H9 (cell line): ENCODE data around the gene PCDH17. TPM values are rescaled to one million over a fixed set of nuclear protein-coding genes. Genes with fewer than 3 reads are reported as not detected.

ENCODE experiments used
- DNase-seq: peaks from one replicate; pipeline ENCODE4 v3.0.0-alpha.2; 2017
- H2AFZ ChIP-seq: one replicate; pipeline ENCODE4 v1.6.1; 2013; ENCODE audit warnings: mild to moderate bottlenecking, low read length, control low read depth, moderate library complexity
- H2AK5ac ChIP-seq: 2 replicates; pipeline ENCODE4 v1.6.1; 2013; ENCODE audit warnings: low read length, control low read depth, mixed read lengths; ENCODE audit not compliant: insufficient read length
- H2BK120ac ChIP-seq: one replicate; pipeline ENCODE4 v1.6.1; 2013; ENCODE audit warnings: low read depth, mild to moderate bottlenecking, low read length, control low read depth, inconsistent platforms; ENCODE audit not compliant: poor library complexity, severe bottlenecking
- H2BK12ac ChIP-seq: 2 replicates; pipeline ENCODE4 v1.6.1; 2013; ENCODE audit warnings: low read length, control low read depth, mixed read lengths, low read depth; ENCODE audit not compliant: insufficient read length
- H2BK15ac ChIP-seq: 2 replicates; pipeline ENCODE4 v1.6.1; 2013; ENCODE audit warnings: low read depth, low read length, control low read depth
- H2BK20ac ChIP-seq: one replicate; pipeline ENCODE4 v1.6.1; 2013; ENCODE audit warnings: low read depth, mild to moderate bottlenecking, low read length, control low read depth, inconsistent platforms; ENCODE audit not compliant: poor library complexity, severe bottlenecking
- H2BK5ac ChIP-seq: 2 replicates; pipeline ENCODE4 v1.6.1; 2013; ENCODE audit warnings: low read length, control low read depth, mixed read lengths; ENCODE audit not compliant: insufficient read length
- H3K14ac ChIP-seq: 2 replicates; pipeline ENCODE4 v1.6.1; 2013; ENCODE audit warnings: low read length, control low read depth; ENCODE audit not compliant: insufficient read depth
- H3K18ac ChIP-seq: 2 replicates; pipeline ENCODE4 v1.6.1; 2013; ENCODE audit warnings: low read depth, mild to moderate bottlenecking, mixed read lengths, low read length, control low read depth; ENCODE audit not compliant: insufficient read length
- H3K23ac ChIP-seq: 2 replicates; pipeline ENCODE4 v1.6.1; 2013; ENCODE audit warnings: low read length, control low read depth, mixed read lengths, low read depth; ENCODE audit not compliant: insufficient read length
- H3K23me2 ChIP-seq: 2 replicates; pipeline ENCODE4 v1.6.1; 2013; ENCODE audit warnings: low read depth, mild to moderate bottlenecking, mixed read lengths, low read length, control low read depth; ENCODE audit not compliant: insufficient read length, poor library complexity, severe bottlenecking
- H3K27ac ChIP-seq: 2 replicates; pipeline ENCODE4 v1.5.1; 2013; ENCODE audit warnings: low read length, control low read depth, mixed read lengths, low read depth; ENCODE audit not compliant: insufficient read length
- H3K27me3 ChIP-seq: 2 replicates; pipeline ENCODE4 v1.6.1; 2013; ENCODE audit warnings: low read length, control low read depth, inconsistent platforms; ENCODE audit not compliant: insufficient read depth
- H3K4ac ChIP-seq: 2 replicates; pipeline ENCODE4 v1.6.1; 2013; ENCODE audit warnings: low read depth, mild to moderate bottlenecking, control low read depth, inconsistent platforms, low read length, moderate library complexity
- H3K4me1 ChIP-seq: 2 replicates; pipeline ENCODE4 v1.6.1; 2013; ENCODE audit warnings: low read length, control low read depth, inconsistent platforms; ENCODE audit not compliant: insufficient read depth
- H3K4me2 ChIP-seq: 2 replicates; pipeline ENCODE4 v1.6.1; 2013; ENCODE audit warnings: low read length, control low read depth, mixed read lengths; ENCODE audit not compliant: insufficient read length, insufficient read depth
- H3K56ac ChIP-seq: 2 replicates; pipeline ENCODE4 v1.6.1; 2013; ENCODE audit warnings: low read depth, mild to moderate bottlenecking, mixed read lengths, low read length, control low read depth; ENCODE audit not compliant: insufficient read length
- H3K79me1 ChIP-seq: 2 replicates; pipeline ENCODE4 v1.6.1; 2013; ENCODE audit warnings: low read depth, mild to moderate bottlenecking, moderate library complexity, low read length, control low read depth, inconsistent platforms; ENCODE audit not compliant: insufficient read depth, poor library complexity, severe bottlenecking
- H3K79me2 ChIP-seq: 2 replicates; pipeline ENCODE4 v1.6.1; 2013; ENCODE audit warnings: low read length, control low read depth, inconsistent platforms; ENCODE audit not compliant: insufficient read depth
- H3K9ac ChIP-seq: 2 replicates; pipeline ENCODE4 v1.6.1; 2013; ENCODE audit warnings: low read length, control low read depth, mixed read lengths; ENCODE audit not compliant: insufficient read length; ENCODE audit errors: extremely low read depth
- H3K9me3 ChIP-seq: one replicate; pipeline ENCODE4 v1.6.1; 2013; ENCODE audit warnings: low read depth, low read length, inconsistent platforms; ENCODE audit not compliant: control insufficient read depth
- H3T11ph ChIP-seq: one replicate; pipeline ENCODE4 v1.6.1; 2013; ENCODE audit warnings: mild to moderate bottlenecking, low read length, control low read depth, inconsistent platforms
- H4K20me1 ChIP-seq: one replicate; pipeline ENCODE4 v1.6.1; 2013; ENCODE audit not compliant: control insufficient read depth, insufficient read length, insufficient read depth
- H4K5ac ChIP-seq: 2 replicates; pipeline ENCODE4 v1.6.1; 2013; ENCODE audit warnings: low read depth, mild to moderate bottlenecking, mixed read lengths, low read length, control low read depth; ENCODE audit not compliant: insufficient read length
- H4K8ac ChIP-seq: replicated peaks from 2 replicates; pipeline ENCODE4 v1.6.1; 2013; ENCODE audit warnings: low read length, control low read depth, mixed read lengths, low read depth; ENCODE audit not compliant: insufficient read length
- H4K91ac ChIP-seq: 2 replicates; pipeline ENCODE4 v1.6.1; 2013; ENCODE audit warnings: low read depth, mild to moderate bottlenecking, moderate library complexity, mixed read lengths, low read length, control low read depth; ENCODE audit not compliant: insufficient read length
- H3K27ac Mint-ChIP-seq, 3 experiments: 2 replicates in 2 of 3; 3 replicates in 1 of 3; pipeline ENCODE4 v1.8.0; 2020 to 2021; ENCODE audit warnings: mixed read lengths in 3 of 3, mild to moderate bottlenecking in 1 of 3, moderate library complexity in 1 of 3
- H3K27me3 Mint-ChIP-seq: 2 replicates; pipeline ENCODE4 v1.8.0; 2021; ENCODE audit warnings: low read depth, mild to moderate bottlenecking, moderate library complexity, mixed read lengths
- H3K36me3 Mint-ChIP-seq, 3 experiments: 2 replicates in 2 of 3; 3 replicates in 1 of 3; pipeline ENCODE4 v1.8.0; 2020 to 2021; ENCODE audit warnings: low read depth in 3 of 3, mixed read lengths in 3 of 3; ENCODE audit not compliant: insufficient read depth in 1 of 3
- H3K4me1 Mint-ChIP-seq, 2 experiments: 2 replicates each; pipeline ENCODE4 v1.8.0; 2020; ENCODE audit warnings: mixed read lengths in 2 of 2
- H3K4me3 Mint-ChIP-seq, 2 experiments: 2 replicates in 1 of 2; 3 replicates in 1 of 2; pipeline ENCODE4 v1.8.0; 2020 to 2021; ENCODE audit warnings: mild to moderate bottlenecking in 2 of 2, mixed read lengths in 2 of 2, moderate library complexity in 1 of 2
- H3K9me3 Mint-ChIP-seq, 2 experiments: 2 replicates in 1 of 2; 3 replicates in 1 of 2; pipeline ENCODE4 v1.8.0; 2020; ENCODE audit warnings: mild to moderate bottlenecking in 2 of 2, mixed read lengths in 2 of 2, moderate library complexity in 1 of 2
- CTCF ChIP-seq: fragments of 200-600 bp; sonication (generic); conservative IDR thresholded peaks from 3 replicates; pipeline ENCODE4 v1.8.0; 2021; ENCODE audit warnings: antibody characterized with exemption, mild to moderate bottlenecking
- WGBS: extraction: QIAGEN DNeasy Blood & Tissue Kit; methylation state at CpG from one replicate; pipeline ENCODE4 v1.1.7; 2013; ENCODE audit warnings: missing lambda C conversion rate, low lambda C conversion rate, mixed read lengths; ENCODE audit not compliant: insufficient read length; ENCODE audit errors: extremely low coverage; 5-methylcytosine and 5-hydroxymethylcytosine counted together
- total RNA-seq: library from RNA; stranded (reverse); gene quantifications from 2 replicates; pipeline ENCODE4 v1.2.1, GENCODE V29; 2021

Gene PCDH17
- total RNA-seq, 1 experiment from 2014 or later, result 0.52 TPM

GRCh38 chr13:57704031-57704430 is 72.5 kb downstream of the PCDH17 start:
- no peak overlapping the region for H3K23ac ChIP-seq
- H2BK120ac ChIP-seq, result no peak overlapping the region
- no peak for TF ChIP-seq CTCF
- no peak overlapping the region for H2AFZ ChIP-seq
- no peak overlapping the region for H4K5ac ChIP-seq
- H3K79me2 ChIP-seq, result no peaks in the 10 kb centered on the region
- no peaks in the 10 kb centered on the region for H3K36me3 Mint-ChIP-seq
- H3K27me3 Mint-ChIP-seq, result peaks cover 3% of the 10 kb centered on the region
- DNase-seq, result no peak
- H3K14ac ChIP-seq, result no peak overlapping the region
- no peak overlapping the region for H2BK15ac ChIP-seq
- no peak overlapping the region for H3K4me3 Mint-ChIP-seq
- H3K23me2 ChIP-seq, result no peaks in the 10 kb centered on the region
- no peak overlapping the region for H2BK20ac ChIP-seq
- no peak overlapping the region for H4K91ac ChIP-seq
- no peak overlapping the region for H4K8ac ChIP-seq
- no peaks in the 10 kb centered on the region for H3K79me1 ChIP-seq
- no peak overlapping the region for H2BK5ac ChIP-seq
- H3K4me1 Mint-ChIP-seq, result peaks cover 2 to 7% of the 10 kb centered on the region in 2 experiments; a peak in 2 of 4 replicates
- no CpG with 5 or more reads among the region's 2 CpGs for WGBS
- H3K9me3 ChIP-seq, result no peaks in the 10 kb centered on the region
- no peak overlapping the region for H3K27ac Mint-ChIP-seq
- no peaks in the 10 kb centered on the region for H3K27me3 ChIP-seq
- H3K9me3 Mint-ChIP-seq, result no peaks in the 10 kb centered on the region
- no peak overlapping the region for H3K27ac ChIP-seq
- H4K20me1 ChIP-seq, result no peaks in the 10 kb centered on the region
- H3T11ph ChIP-seq, result no peak overlapping the region
- no peaks in the 10 kb centered on the region for H3K4me1 ChIP-seq
- no peak overlapping the region for H3K4ac ChIP-seq
- H3K4me2 ChIP-seq, result no peak overlapping the region
- no peak overlapping the region for H3K56ac ChIP-seq
- H3K18ac ChIP-seq, result no peak overlapping the region
- H3K9ac ChIP-seq, result no peak overlapping the region
- no peak overlapping the region for H2AK5ac ChIP-seq
- H2BK12ac ChIP-seq, result no peak overlapping the region
